Parathyroid adenoma (tissue), 2 donors: ENCODE results near the gene SIL1.

ENCODE experiments used
- H2AFZ ChIP-seq: fragments of 300-600 bp; sonication (generic); one replicate; pipeline ENCODE4 v1.7.0; 2017; ENCODE audit warnings: antibody characterized with exemption, mild to moderate bottlenecking
- H3K27ac ChIP-seq: fragments of 300-600 bp; sonication (generic); one replicate; pipeline ENCODE4 v1.7.0; 2017
- H3K27me3 ChIP-seq: fragments of 300-600 bp; sonication (generic); one replicate; pipeline ENCODE4 v1.7.0; 2017; ENCODE audit warnings: low read length; ENCODE audit not compliant: control insufficient read depth, insufficient read depth
- H3K36me3 ChIP-seq: fragments of 300-600 bp; sonication (generic); one replicate; pipeline ENCODE4 v1.7.0; 2017; ENCODE audit warnings: low read length; ENCODE audit not compliant: control insufficient read depth, insufficient read depth
- H3K4me1 ChIP-seq: fragments of 300-600 bp; sonication (generic); one replicate; pipeline ENCODE4 v1.7.0; 2017; ENCODE audit warnings: control low read depth
- H3K4me2 ChIP-seq: fragments of 300-600 bp; sonication (generic); one replicate; pipeline ENCODE4 v1.7.0; 2017; ENCODE audit warnings: low read length
- H3K4me3 ChIP-seq: fragments of 300-600 bp; sonication (generic); one replicate; pipeline ENCODE4 v1.7.0; 2017; ENCODE audit warnings: low read depth, low read length
- H3K79me2 ChIP-seq: fragments of 300-600 bp; sonication (generic); one replicate; pipeline ENCODE4 v1.7.0; 2017; ENCODE audit warnings: control low read depth
- H3K9ac ChIP-seq: fragments of 300-600 bp; sonication (generic); one replicate; pipeline ENCODE4 v1.7.0; 2017; ENCODE audit warnings: mild to moderate bottlenecking
- H3K9me3 ChIP-seq: fragments of 300-600 bp; sonication (generic); one replicate; pipeline ENCODE4 v1.7.0; 2017; ENCODE audit warnings: low read length; ENCODE audit not compliant: control insufficient read depth
- CTCF ChIP-seq: fragments of 300-600 bp; sonication (generic); IDR thresholded peaks from one replicate; pipeline ENCODE4 v1.7.0; 2017; ENCODE audit warnings: antibody characterized with exemption, mild to moderate bottlenecking
- donor health status: primary hyperparathyroidism.

SIL1 gene

GRCh38 chr5:139004374-139005307, 193.5 kb downstream of the SIL1 start:
- Histone ChIP-seq H3K27me3 (no peaks in the 10 kb centered on the region), H3K4me2 (no peak overlapping the region), H3K79me2 (no peaks in the 10 kb centered on the region), H3K4me3 (no peak overlapping the region), H3K9me3 (no peaks in the 10 kb centered on the region), H3K4me1 (no peaks in the 10 kb centered on the region), H2AFZ (no peak overlapping the region), H3K27ac (no peak overlapping the region), H3K36me3 (no peaks in the 10 kb centered on the region), H3K9ac (no peak overlapping the region)
- TF ChIP-seq CTCF: no peak

GRCh38 chr5:138999674-139000073, 198.5 kb downstream of the SIL1 start:
- Histone ChIP-seq H3K79me2 (no peaks in the 10 kb centered on the region), H3K27ac (no peak overlapping the region), H3K36me3 (no peaks in the 10 kb centered on the region), H3K9ac (no peak overlapping the region), H3K4me3 (no peak overlapping the region), H3K4me1 (no peaks in the 10 kb centered on the region), H3K27me3 (no peaks in the 10 kb centered on the region), H2AFZ (no peak overlapping the region), H3K4me2 (no peak overlapping the region), H3K9me3 (no peaks in the 10 kb centered on the region)
- no peak for TF ChIP-seq CTCF

GRCh38 chr5:138998521-138998920, 199.6 kb downstream of the SIL1 start:
- Histone ChIP-seq H2AFZ (no peak overlapping the region), H3K9me3 (no peaks in the 10 kb centered on the region), H3K4me3 (no peak overlapping the region), H3K4me1 (no peaks in the 10 kb centered on the region), H3K36me3 (no peaks in the 10 kb centered on the region), H3K4me2 (no peak overlapping the region), H3K9ac (no peak overlapping the region), H3K27me3 (no peaks in the 10 kb centered on the region), H3K27ac (no peak overlapping the region), H3K79me2 (no peaks in the 10 kb centered on the region)
- TF ChIP-seq CTCF: no peak

- H3K9ac ChIP-seq: no peak overlapping the region
- no peak overlapping the region for H2AFZ ChIP-seq
- H3K79me2 ChIP-seq: no peaks in the 10 kb centered on the region
- H3K27me3 ChIP-seq: no peaks in the 10 kb centered on the region
- H3K4me1 ChIP-seq: no peaks in the 10 kb centered on the region
- no peak for TF ChIP-seq CTCF
- no peak overlapping the region for H3K27ac ChIP-seq
- no peak overlapping the region for H3K4me3 ChIP-seq
- no peak overlapping the region for H3K4me2 ChIP-seq
- H3K9me3 ChIP-seq: no peaks in the 10 kb centered on the region
- H3K36me3 ChIP-seq: no peaks in the 10 kb centered on the region
Measured at GRCh38 chr5:138996120-138996519, 202.0 kb downstream of the SIL1 start.
